ENCODE data around the gene PAQR6.

DNA sequence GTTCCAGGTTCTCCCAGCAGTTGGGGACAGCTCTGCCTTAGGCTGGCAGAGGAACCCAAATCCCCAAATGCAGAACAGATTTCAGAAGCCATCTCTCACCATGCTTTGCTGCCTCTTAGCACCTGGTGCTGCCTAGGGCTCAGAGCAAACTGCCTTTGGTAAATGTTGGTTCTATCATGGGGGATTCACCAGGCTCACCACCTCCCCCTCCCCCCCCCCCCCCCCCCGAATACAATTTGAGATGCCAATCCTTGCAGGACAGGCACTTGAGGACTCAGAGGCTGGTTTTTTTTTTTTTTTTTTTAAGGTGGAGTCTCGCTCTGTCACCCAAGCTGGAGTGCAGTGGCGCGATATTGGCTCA, 447 bp upstream of the PAQR6 start:
- TF ChIP-seq, protein P1, sequence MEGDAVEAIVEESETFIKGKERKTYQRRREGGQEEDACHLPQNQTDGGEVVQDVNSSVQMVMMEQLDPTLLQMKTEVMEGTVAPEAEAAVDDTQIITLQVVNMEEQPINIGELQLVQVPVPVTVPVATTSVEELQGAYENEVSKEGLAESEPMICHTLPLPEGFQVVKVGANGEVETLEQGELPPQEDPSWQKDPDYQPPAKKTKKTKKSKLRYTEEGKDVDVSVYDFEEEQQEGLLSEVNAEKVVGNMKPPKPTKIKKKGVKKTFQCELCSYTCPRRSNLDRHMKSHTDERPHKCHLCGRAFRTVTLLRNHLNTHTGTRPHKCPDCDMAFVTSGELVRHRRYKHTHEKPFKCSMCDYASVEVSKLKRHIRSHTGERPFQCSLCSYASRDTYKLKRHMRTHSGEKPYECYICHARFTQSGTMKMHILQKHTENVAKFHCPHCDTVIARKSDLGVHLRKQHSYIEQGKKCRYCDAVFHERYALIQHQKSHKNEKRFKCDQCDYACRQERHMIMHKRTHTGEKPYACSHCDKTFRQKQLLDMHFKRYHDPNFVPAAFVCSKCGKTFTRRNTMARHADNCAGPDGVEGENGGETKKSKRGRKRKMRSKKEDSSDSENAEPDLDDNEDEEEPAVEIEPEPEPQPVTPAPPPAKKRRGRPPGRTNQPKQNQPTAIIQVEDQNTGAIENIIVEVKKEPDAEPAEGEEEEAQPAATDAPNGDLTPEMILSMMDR (conservative IDR thresholded peaks at IDR 0.05; ENCODE audit: low read depth, low read length): no peak
- TF ChIP-seq, protein P2, sequence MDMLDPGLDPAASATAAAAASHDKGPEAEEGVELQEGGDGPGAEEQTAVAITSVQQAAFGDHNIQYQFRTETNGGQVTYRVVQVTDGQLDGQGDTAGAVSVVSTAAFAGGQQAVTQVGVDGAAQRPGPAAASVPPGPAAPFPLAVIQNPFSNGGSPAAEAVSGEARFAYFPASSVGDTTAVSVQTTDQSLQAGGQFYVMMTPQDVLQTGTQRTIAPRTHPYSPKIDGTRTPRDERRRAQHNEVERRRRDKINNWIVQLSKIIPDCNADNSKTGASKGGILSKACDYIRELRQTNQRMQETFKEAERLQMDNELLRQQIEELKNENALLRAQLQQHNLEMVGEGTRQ (IDR thresholded peaks at IDR 0.05; ENCODE audit: low read depth, low read length): no peak
- TF ChIP-seq BHLHE40 (IDR thresholded peaks at IDR 0.05; ENCODE audit: low read depth, low read length) (no peak), SMC3 (IDR thresholded peaks at IDR 0.05; ENCODE audit: low read depth, low read length) (no peak), POLR2A (IDR thresholded peaks at IDR 0.05; ENCODE audit: low read depth, low read length) (no peak), CEBPB (IDR thresholded peaks at IDR 0.05; ENCODE audit: low read depth, low read length) (no peak), RCOR1 (IDR thresholded peaks at IDR 0.05; ENCODE audit: insufficient replicate concordance, low read length) (no peak), RAD21 (IDR thresholded peaks at IDR 0.05; ENCODE audit: low read length) (no peak), NFE2L2 (IDR thresholded peaks at IDR 0.05; ENCODE audit: low read depth, low read length) (no peak), RFX5 (IDR thresholded peaks at IDR 0.05; ENCODE audit: low read depth, low read length) (no peak), MAZ (IDR thresholded peaks at IDR 0.05; ENCODE audit: borderline replicate concordance, low read depth, low read length) (no peak)
- TF ChIP-seq, protein P3, sequence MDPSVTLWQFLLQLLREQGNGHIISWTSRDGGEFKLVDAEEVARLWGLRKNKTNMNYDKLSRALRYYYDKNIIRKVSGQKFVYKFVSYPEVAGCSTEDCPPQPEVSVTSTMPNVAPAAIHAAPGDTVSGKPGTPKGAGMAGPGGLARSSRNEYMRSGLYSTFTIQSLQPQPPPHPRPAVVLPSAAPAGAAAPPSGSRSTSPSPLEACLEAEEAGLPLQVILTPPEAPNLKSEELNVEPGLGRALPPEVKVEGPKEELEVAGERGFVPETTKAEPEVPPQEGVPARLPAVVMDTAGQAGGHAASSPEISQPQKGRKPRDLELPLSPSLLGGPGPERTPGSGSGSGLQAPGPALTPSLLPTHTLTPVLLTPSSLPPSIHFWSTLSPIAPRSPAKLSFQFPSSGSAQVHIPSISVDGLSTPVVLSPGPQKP (IDR thresholded peaks at IDR 0.05; ENCODE audit: borderline replicate concordance, low read depth, low read length): no peak
